ENCODE results near the gene CCNB1IP1.

The CCNB1IP1 gene

DNA sequence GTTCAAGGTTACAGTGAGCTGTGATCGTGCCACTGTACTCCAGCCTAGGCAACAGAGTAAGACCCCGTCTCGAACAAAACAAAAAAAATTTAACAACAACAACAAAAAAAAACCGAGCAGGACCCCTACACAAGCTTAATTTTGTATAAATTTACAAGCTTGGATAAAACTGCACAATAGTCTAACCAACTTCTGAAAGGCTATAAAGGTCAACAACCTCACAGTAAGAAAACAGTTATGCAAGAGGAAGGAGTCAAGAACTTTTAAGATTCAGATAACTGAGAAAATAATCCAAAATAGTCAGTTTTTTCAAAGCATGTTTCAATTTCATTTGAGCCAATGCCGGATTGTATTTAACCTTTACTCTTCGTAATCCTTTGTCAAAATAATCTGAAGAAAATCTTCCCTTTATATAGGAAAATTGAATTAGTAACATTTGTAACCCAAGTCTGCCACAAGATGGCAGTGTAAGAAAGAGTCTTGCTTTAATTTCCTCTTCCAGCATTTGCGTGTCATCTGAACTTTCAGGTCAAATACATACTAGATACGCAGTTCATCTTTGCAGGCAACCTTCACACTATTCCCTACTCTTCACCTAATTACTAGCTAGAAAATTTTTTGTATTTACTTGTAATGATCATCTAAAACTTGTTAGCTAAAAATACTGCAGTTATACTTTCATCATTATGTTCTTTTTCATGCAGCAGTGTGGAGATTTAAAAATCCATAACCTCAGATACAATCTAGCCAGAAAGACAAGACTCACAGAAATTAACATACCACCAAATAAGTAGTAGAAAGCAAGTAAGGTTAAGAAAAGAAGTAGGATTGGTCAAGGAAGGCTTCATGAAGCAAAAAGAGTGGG, 5.8 kb downstream of the CCNB1IP1 start:
- TF ChIP-seq, protein P1, sequence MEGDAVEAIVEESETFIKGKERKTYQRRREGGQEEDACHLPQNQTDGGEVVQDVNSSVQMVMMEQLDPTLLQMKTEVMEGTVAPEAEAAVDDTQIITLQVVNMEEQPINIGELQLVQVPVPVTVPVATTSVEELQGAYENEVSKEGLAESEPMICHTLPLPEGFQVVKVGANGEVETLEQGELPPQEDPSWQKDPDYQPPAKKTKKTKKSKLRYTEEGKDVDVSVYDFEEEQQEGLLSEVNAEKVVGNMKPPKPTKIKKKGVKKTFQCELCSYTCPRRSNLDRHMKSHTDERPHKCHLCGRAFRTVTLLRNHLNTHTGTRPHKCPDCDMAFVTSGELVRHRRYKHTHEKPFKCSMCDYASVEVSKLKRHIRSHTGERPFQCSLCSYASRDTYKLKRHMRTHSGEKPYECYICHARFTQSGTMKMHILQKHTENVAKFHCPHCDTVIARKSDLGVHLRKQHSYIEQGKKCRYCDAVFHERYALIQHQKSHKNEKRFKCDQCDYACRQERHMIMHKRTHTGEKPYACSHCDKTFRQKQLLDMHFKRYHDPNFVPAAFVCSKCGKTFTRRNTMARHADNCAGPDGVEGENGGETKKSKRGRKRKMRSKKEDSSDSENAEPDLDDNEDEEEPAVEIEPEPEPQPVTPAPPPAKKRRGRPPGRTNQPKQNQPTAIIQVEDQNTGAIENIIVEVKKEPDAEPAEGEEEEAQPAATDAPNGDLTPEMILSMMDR (IDR thresholded peaks at IDR 0.05; ENCODE audit: insufficient read depth, low read depth, low read length, missing control alignments): peak; percentile 60
- peak; percentile 71 for DNase-seq (ENCODE audit: low read depth)
- H3K4me3 ChIP-seq (ENCODE audit: low read length): no peak overlapping the region

DNA sequence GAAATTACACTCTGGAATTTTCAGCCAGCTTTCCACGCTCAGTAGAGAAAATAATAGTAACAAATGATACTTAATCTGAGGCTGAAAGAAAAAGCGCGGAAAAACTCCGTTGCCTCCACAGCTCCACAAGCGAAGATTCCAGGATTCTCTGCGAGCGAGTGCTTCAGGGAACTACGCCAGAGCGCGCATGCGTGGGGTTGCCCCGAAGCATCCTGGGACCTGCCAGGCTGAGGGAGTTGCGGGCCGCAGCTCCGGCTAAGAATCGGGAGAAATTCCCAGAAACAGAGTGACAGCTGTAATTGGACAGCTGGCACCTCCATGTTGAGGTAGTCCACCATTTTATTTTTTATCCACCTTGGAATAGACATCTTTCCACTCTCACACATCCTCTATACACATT, 15.4 kb downstream of the CCNB1IP1 start:
- TF ChIP-seq, protein P1 (IDR thresholded peaks at IDR 0.05; ENCODE audit: insufficient read depth, low read depth, low read length, missing control alignments): no peak
- H3K4me3 ChIP-seq (ENCODE audit: low read length): no peak overlapping the region
- DNase-seq (ENCODE audit: low read depth): no peak

DNA sequence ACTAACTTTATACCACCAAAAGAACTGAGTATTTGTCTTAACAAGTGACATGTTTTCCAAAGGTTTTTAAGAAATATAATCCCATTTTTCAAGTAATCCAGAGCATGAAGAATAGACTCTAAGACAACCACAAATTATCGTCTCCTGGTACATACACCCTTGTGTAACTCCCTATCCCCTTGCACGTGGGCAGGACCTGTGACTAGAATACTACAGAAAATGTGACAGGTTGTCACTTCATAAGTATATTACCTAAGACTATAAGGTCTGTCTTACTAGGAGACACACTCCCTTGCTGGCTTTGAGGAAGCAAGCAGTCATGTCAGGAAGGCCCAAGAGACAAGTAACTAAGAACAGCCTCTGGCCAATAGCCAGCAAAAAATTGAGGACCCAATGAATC, 19.1 kb downstream of the CCNB1IP1 start:
- TF ChIP-seq, protein P1 (IDR thresholded peaks at IDR 0.05; ENCODE audit: insufficient read depth, low read depth, low read length, missing control alignments): no peak
- no peak overlapping the region for H3K4me3 ChIP-seq (ENCODE audit: low read length)

DNA sequence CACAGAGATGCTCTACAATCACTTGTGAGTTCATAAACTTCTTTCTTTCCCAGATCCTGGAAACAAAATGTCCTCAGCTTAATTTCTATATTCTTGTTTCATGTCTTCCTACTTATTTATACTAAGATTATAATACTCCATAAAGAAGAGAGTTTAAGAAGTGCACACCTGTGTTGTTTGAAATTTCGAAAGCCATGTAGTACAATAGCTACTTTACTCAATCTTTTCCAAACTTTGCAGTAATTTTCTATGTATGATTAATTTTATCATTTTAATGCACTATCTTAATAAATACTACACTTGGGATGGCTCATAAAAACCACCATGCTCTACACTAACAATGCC, 27.0 kb downstream of the CCNB1IP1 start:
- H3K4me3 ChIP-seq (ENCODE audit: low read length): no peak overlapping the region
- TF ChIP-seq, protein P1 (IDR thresholded peaks at IDR 0.05; ENCODE audit: insufficient read depth, low read depth, low read length, missing control alignments): no peak
- DNase-seq (ENCODE audit: low read depth): no peak

More for the DNA sequence above, 19.1 kb downstream of the CCNB1IP1 start:
- no peak for DNase-seq (ENCODE audit: low read depth)

DNA sequence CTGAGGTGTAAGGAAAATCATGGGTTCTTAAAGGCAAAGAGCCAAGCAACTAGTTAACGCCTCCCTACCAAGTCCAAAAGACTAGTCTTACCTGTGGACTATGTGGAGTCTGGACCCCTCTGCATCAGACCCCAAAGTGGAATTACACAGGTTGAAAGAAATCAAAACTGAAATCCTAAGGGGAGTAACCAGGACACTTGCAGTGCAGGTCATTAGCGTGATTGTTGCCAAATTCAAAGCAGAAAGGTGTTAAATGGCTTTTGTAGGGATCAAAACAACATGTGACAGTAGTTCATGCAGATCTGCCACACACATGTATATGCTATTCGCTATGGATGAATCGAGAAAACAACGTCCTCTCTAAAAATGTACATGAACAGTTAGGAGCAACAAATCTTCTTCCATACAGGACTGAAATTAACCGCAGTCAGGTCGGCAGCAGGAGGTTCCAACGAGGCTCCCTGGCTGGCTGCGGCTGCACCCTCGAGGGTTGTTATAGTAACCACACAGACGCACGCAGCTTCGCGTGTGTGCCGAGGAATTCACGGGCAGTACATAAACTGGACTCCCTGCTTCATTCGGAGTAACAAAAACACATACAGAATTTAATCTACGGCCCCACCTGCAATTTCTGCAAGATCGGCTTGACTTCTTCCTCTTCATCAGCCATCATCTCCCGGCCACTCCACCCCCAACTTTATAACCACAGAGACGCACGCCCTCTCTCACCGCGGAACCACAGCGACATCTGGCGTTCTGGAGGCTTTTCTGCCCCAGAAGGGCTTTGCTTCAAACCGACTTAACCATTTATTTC, 27.6 kb downstream of the CCNB1IP1 start, which contains the start of gene TTC5:
Gene TTC5, minus strand, starts transcription at position 687 of the 814 bp plus-strand sequence. Its CDS starts 14 bp downstream, at position 673.
- peak within 1 kb of the TSS; percentile 63 for H3K4me3 ChIP-seq (ENCODE audit: low read length)
- peak; percentile 90 for DNase-seq (ENCODE audit: low read depth)
- TF ChIP-seq, protein P1 (IDR thresholded peaks at IDR 0.05; ENCODE audit: insufficient read depth, low read depth, low read length, missing control alignments): peak; percentile 97

DNA sequence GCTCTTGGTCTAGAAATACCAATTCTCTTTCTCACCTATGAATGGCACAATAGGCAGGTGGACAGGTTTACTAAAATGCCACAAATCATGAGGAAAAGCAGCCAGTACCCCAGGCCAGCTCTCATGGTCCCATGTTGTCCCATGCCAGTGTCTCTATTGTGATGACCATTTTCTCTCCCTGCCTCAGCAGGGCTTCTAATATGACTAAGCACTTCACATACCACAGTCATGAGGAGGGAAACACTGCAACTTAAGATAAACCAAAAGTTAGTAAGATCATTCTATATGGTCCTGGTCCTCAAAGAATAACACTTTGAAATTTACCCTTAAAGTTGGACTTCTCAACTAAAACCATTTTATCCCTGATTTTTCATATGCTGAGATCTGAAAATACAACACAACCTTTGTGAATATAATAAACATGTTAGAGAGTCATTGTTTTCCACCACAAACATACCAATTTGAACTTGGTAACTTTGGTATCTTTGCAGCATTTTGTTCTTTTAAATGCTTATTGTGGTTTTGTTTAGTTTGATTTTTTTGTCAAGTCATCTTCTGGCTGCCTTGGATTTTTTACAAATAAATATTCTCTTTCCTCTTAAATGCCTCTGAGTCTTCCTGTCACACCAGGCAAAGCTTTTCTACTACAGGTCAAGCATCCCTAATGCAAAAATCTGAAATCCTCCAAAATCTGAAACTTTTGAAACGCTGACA, 30.9 kb downstream of the CCNB1IP1 start:
- TF ChIP-seq, protein P1 (IDR thresholded peaks at IDR 0.05; ENCODE audit: insufficient read depth, low read depth, low read length, missing control alignments): no peak
- H3K4me3 ChIP-seq (ENCODE audit: low read length): no peak overlapping the region
- peak; percentile 32 for DNase-seq (ENCODE audit: low read depth)
